Fibroblast of skin of left quadriceps (primary cell): ENCODE data around the gene SLC7A7.
"Not testable (repeated sequence)": the region's sequence is repeated elsewhere in the genome, so short reads cannot be mapped to it uniquely, and the experiment has no call there.

Source experiments
- DNase-seq, 2 experiments: peaks; one replicate each; pipeline ENCODE4 v3.0.0-alpha.2; 2013; ENCODE audit warnings: low read depth in 2 of 2

Gene SLC7A7

GRCh38 chr14:22814941-22815713 is at the start of gene SLC7A7:
SLC7A7 (minus strand) TSS chr14:22815435; CDS start chr14:22813398, 2,037 bp downstream.
- DNase-seq, result no peak

GRCh38 chr14:22864979-22865378 is 49.7 kb upstream of the SLC7A7 start:
- DNase-seq, result no peak

- DNase-seq, result no peak
Observed at GRCh38 chr14:22861651-22862050, 46.4 kb upstream of the SLC7A7 start.

- not testable (repeated sequence) for DNase-seq
Observed at GRCh38 chr14:22860377-22860776, 45.1 kb upstream of the SLC7A7 start.

GRCh38 chr14:22856428-22856827 is 41.2 kb upstream of the SLC7A7 start:
- DNase-seq, result no peak

GRCh38 chr14:22854963-22855724 is 39.9 kb upstream of the SLC7A7 start:
- DNase-seq, result no peak

GRCh38 chr14:22854296-22854695 is 39.1 kb upstream of the SLC7A7 start:
- DNase-seq, result not testable (repeated sequence)

- peak in 1 of 2 experiments; percentile 64 for DNase-seq
Observed at GRCh38 chr14:22852940-22853767, 37.9 kb upstream of the SLC7A7 start.

GRCh38 chr14:22852599-22852939 is 37.3 kb upstream of the SLC7A7 start:
- DNase-seq, result no peak

GRCh38 chr14:22852178-22852577 is 36.9 kb upstream of the SLC7A7 start:
- not testable (repeated sequence) for DNase-seq

GRCh38 chr14:22850944-22851764 is 35.9 kb upstream of the SLC7A7 start:
- peak in 1 of 2 experiments; percentile 54 for DNase-seq

- DNase-seq, result no peak
Observed at GRCh38 chr14:22849212-22849819, 34.1 kb upstream of the SLC7A7 start.

GRCh38 chr14:22848351-22849164 is 33.3 kb upstream of the SLC7A7 start:
- peak; percentile 88 to 89 for DNase-seq

- DNase-seq, result no peak
Observed at GRCh38 chr14:22847661-22848341, 32.6 kb upstream of the SLC7A7 start.

GRCh38 chr14:22846811-22847307 is 31.6 kb upstream of the SLC7A7 start:
- no peak for DNase-seq

GRCh38 chr14:22845821-22846625 is 30.8 kb upstream of the SLC7A7 start:
- DNase-seq, result no peak

- DNase-seq, result no peak
Observed at GRCh38 chr14:22845103-22845394, 29.8 kb upstream of the SLC7A7 start.
